SK-N-SH (cell line): ENCODE measurements around the gene RASIP1. TPM values are rescaled to one million over a fixed set of nuclear protein-coding genes. Genes with fewer than 3 reads are reported as not detected.

Source experiments
- CTCF ChIA-PET: fragments of 300-600, 350-600 bp; formaldehyde crosslinking; extraction: SDS; loops from one replicate; lab custom pipeline; 2021; lab: Yijun Ruan, JAX
- POLR2A ChIA-PET: fragments of 350-600 bp; sonication (Branson Sonifier 250); formaldehyde crosslinking; extraction: SDS; loops from one replicate; lab custom pipeline; 2020; ENCODE audit warnings: antibody characterized with exemption, inconsistent platforms; lab: Yijun Ruan, JAX
- DNase-seq: peaks from one replicate; pipeline ENCODE4 v3.0.0; 2012
- H2AFZ ChIP-seq: fragments of 200-600 bp; sonication (generic); 2 replicates; pipeline ENCODE4 v1.8.1; 2016; ENCODE audit warnings: antibody characterized with exemption, mild to moderate bottlenecking, low read depth
- H3F3A ChIP-seq: fragments of 200-600 bp; sonication (generic); replicated peaks from 2 replicates; pipeline ENCODE3; 2016; ENCODE audit warnings: antibody characterized with exemption, mild to moderate bottlenecking; ENCODE audit not compliant: insufficient read depth
- H3K27ac ChIP-seq, 2 experiments: fragments of 200-500 bp in 1 of 2; fragments of 200-600 bp in 1 of 2; sonication (Bioruptor generic) in 1 of 2; sonication (generic), shearing (Covaris generic) in 1 of 2; 2 replicates each; pipeline versions ENCODE4 v1.5.1 to v1.6.1; 2014 to 2016; ENCODE audit warnings: low read depth in 2 of 2, inconsistent platforms in 1 of 2, low read length in 1 of 2, mild to moderate bottlenecking in 1 of 2, mixed read lengths in 1 of 2
- H3K27me3 ChIP-seq: fragments of 200-600 bp; sonication (generic), shearing (Covaris generic); 2 replicates; pipeline ENCODE4 v1.6.1; 2016; ENCODE audit warnings: mixed run types; ENCODE audit not compliant: insufficient read depth
- H3K36me3 ChIP-seq, 2 experiments: fragments of 200-500 bp in 1 of 2; fragments of 200-600 bp in 1 of 2; sonication (Bioruptor generic) in 1 of 2; sonication (generic) in 1 of 2; replicated peaks in 1 of 2; 2 replicates each; pipeline versions ENCODE3 to v1.5.1; 2014 to 2016; ENCODE audit warnings: low read length in 1 of 2, mild to moderate bottlenecking in 1 of 2; ENCODE audit not compliant: insufficient read depth in 2 of 2, control insufficient read depth in 1 of 2
- H3K4me1 ChIP-seq, 2 experiments: fragments of 200-500 bp in 1 of 2; fragments of 200-600 bp in 1 of 2; sonication (Bioruptor generic) in 1 of 2; sonication (generic), shearing (Covaris generic) in 1 of 2; 2 replicates each; pipeline versions ENCODE4 v1.5.1 to v1.6.1; 2014 to 2016; ENCODE audit warnings: low read depth in 1 of 2, low read length in 1 of 2, mixed run types in 1 of 2; ENCODE audit not compliant: insufficient read depth in 2 of 2, control insufficient read depth in 1 of 2
- H3K4me2 ChIP-seq: fragments of 200-600 bp; sonication (generic), shearing (Covaris generic); 2 replicates; pipeline ENCODE4 v1.6.1; 2017; ENCODE audit warnings: mixed run types
- H3K4me3 ChIP-seq, 2 experiments: fragments of 200-500 bp in 1 of 2; fragments of 200-600 bp in 1 of 2; sonication (Bioruptor generic) in 1 of 2; sonication (generic), shearing (Covaris generic) in 1 of 2; 2 replicates each; pipeline versions ENCODE4 v1.5.1 to v1.8.1; 2014 to 2016; ENCODE audit warnings: low read depth in 2 of 2, inconsistent platforms in 1 of 2, low read length in 1 of 2, mild to moderate bottlenecking in 1 of 2, mixed read lengths in 1 of 2, moderate library complexity in 1 of 2
- H3K79me2 ChIP-seq: fragments of 200-600 bp; sonication (generic); 2 replicates; pipeline ENCODE4 v1.8.1; 2017; ENCODE audit warnings: mild to moderate bottlenecking; ENCODE audit not compliant: insufficient read depth
- H3K9ac ChIP-seq: fragments of 200-600 bp; sonication (generic); 2 replicates; pipeline ENCODE4 v1.6.1; 2017; ENCODE audit warnings: mixed run types
- H3K9me2 ChIP-seq: fragments of 200-600 bp; sonication (generic); 2 replicates; pipeline ENCODE4 v1.6.1; 2017; ENCODE audit warnings: mixed run types
- H3K9me3 ChIP-seq: fragments of 200-600 bp; sonication (generic); 2 replicates; pipeline ENCODE4 v1.6.1; 2017; ENCODE audit warnings: mixed run types, mild to moderate bottlenecking, moderate library complexity
- H4K20me1 ChIP-seq: fragments of 200-600 bp; sonication (generic); 2 replicates; pipeline ENCODE4 v1.6.1; 2017; ENCODE audit warnings: mild to moderate bottlenecking, mixed run types; ENCODE audit not compliant: insufficient read depth
- EP300 ChIP-seq, 2 experiments: IDR thresholded peaks; 2 replicates each; pipeline versions ENCODE4 v1.4.0 to v1.6.1; 2012; ENCODE audit warnings: borderline replicate concordance in 1 of 2, low read depth in 1 of 2, low read length in 1 of 2
- FOXJ3 ChIP-seq: sonication (generic); formaldehyde crosslinking; IDR thresholded peaks from 2 replicates; pipeline ENCODE4 v1.5.1; 2020; ENCODE audit warnings: mild to moderate bottlenecking, missing genetic modification reagents
- FOXM1 ChIP-seq: IDR thresholded peaks from 2 replicates; pipeline ENCODE4 v1.4.0; 2012; ENCODE audit warnings: low read depth, mild to moderate bottlenecking
- JUND ChIP-seq: IDR thresholded peaks from 2 replicates; pipeline ENCODE4 v1.4.0; 2012
- NRF1 ChIP-seq: IDR thresholded peaks from 2 replicates; pipeline ENCODE4 v1.6.1; 2012; ENCODE audit warnings: low read depth, mild to moderate bottlenecking, low read length
- POLR2AphosphoS5 ChIP-seq: IDR thresholded peaks from 2 replicates; pipeline ENCODE4 v1.6.1; 2012; ENCODE audit warnings: low read depth, low read length
- RCOR1 ChIP-seq: fragments of 150-350 bp; IDR thresholded peaks from 2 replicates; pipeline ENCODE4 v1.6.1; 2017; ENCODE audit warnings: antibody characterized with exemption, low read length
- RXRA ChIP-seq: IDR thresholded peaks from 2 replicates; pipeline ENCODE4 v1.4.0; 2012; ENCODE audit warnings: low read depth, mild to moderate bottlenecking, borderline replicate concordance
- TAF1 ChIP-seq: IDR thresholded peaks from 2 replicates; pipeline ENCODE4 v1.6.1; 2012; ENCODE audit warnings: low read depth, mild to moderate bottlenecking, low read length, moderate library complexity, borderline replicate concordance
- TEAD4 ChIP-seq: IDR thresholded peaks from 2 replicates; pipeline ENCODE4 v1.4.0; 2012; ENCODE audit warnings: mild to moderate bottlenecking, borderline replicate concordance; ENCODE audit not compliant: insufficient read depth
- USF2 ChIP-seq: fragments of 150-350 bp; IDR thresholded peaks from 2 replicates; pipeline ENCODE4 v1.6.1; 2017; ENCODE audit warnings: antibody characterized with exemption, low read length, low read depth, borderline replicate concordance
- WGBS: methylation state at CpG from one replicate; pipeline ENCODE4 v1.1.6; 2017; ENCODE audit warnings: low lambda C conversion rate; 5-methylcytosine and 5-hydroxymethylcytosine counted together
- polyA plus RNA-seq, 3 experiments: library from polyadenylated mRNA; depleted of rRNA; stranded (reverse); fragments of >200 nt; gene quantifications; 2 replicates each; pipeline ENCODE4 v1.2.3, GENCODE V29; 2012
- TF ChIP-seq, protein P1 (sequence below): fragments of 200-600 bp; sonication (generic); IDR thresholded peaks from 2 replicates; pipeline ENCODE4 v1.6.1; 2017; ENCODE audit warnings: antibody characterized with exemption, mild to moderate bottlenecking, moderate library complexity
- TF ChIP-seq, protein P2 (sequence below): IDR thresholded peaks from 2 replicates; pipeline ENCODE4 v1.4.0; 2012; ENCODE audit warnings: low read depth, borderline replicate concordance

RASIP1 gene
- polyA plus RNA-seq, 1 of the 3 experiments (the other 2 are of a cell fraction), result 0.41 TPM

DNA sequence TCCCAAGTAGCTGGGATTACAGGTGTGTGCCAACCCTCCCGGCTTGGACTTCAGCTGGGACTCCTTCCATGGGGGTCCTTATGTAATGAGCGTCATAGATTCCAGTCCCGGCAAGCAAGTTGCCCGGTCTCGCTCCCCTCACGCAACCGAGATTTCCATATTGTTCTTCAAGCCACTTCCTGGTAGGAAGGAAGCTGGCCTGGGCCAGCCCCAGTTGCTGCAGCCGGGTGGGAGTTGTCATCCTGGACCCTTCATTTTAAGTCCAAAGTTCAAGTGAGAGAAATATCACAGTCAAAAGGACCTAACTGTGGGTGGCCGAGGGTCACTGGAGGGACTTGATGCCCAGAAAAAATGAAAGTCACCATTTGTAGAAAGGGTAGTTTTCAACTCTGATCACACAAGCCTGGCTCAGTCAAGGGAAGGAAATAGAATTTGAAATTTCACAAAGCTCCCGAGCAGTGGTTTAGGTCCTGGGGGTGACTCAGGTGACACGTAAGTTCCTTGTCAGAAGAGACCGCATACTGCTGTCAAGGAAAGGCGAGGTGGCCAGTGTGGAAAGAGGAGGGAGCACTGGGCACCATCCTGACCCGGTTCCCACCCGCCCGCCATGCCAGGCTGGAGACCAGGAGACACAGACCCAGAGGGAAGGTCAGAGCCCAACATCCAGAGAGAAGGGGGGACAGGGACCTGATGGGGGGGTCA is 20.2 kb upstream of the RASIP1 start:
- 61% methylated on average over 15 of the region's 16 CpGs for WGBS
- H3K27me3 ChIP-seq, result peaks cover 34% of the 10 kb centered on the region
- CTCF ChIA-PET, result interaction anchor here (0.6 to 1.2 kb wide), 3 partner anchors 35 to 81 kb away, joined by 3 read pairs; no protein-coding TSS in a partner anchor
- no peak for DNase-seq
- H3K27ac ChIP-seq, result no peak overlapping the region
- no peaks in the 10 kb centered on the region for H3F3A ChIP-seq
- TF ChIP-seq USF2 (no peak), TAF1 (no peak), POLR2AphosphoS5 (no peak), RXRA (no peak), EP300 (IDR thresholded peaks at IDR 0.05; ENCODE audit: borderline replicate concordance in 1 of 2, low read depth in 1 of 2, low read length in 1 of 2) (no peak), FOXJ3 (CRISPR knock-in tag) (no peak), RCOR1 (no peak), JUND (no peak), NRF1 (no peak), TEAD4 (no peak), FOXM1 (no peak)
- TF ChIP-seq, protein P1, sequence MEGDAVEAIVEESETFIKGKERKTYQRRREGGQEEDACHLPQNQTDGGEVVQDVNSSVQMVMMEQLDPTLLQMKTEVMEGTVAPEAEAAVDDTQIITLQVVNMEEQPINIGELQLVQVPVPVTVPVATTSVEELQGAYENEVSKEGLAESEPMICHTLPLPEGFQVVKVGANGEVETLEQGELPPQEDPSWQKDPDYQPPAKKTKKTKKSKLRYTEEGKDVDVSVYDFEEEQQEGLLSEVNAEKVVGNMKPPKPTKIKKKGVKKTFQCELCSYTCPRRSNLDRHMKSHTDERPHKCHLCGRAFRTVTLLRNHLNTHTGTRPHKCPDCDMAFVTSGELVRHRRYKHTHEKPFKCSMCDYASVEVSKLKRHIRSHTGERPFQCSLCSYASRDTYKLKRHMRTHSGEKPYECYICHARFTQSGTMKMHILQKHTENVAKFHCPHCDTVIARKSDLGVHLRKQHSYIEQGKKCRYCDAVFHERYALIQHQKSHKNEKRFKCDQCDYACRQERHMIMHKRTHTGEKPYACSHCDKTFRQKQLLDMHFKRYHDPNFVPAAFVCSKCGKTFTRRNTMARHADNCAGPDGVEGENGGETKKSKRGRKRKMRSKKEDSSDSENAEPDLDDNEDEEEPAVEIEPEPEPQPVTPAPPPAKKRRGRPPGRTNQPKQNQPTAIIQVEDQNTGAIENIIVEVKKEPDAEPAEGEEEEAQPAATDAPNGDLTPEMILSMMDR, result no peak
- TF ChIP-seq, protein P2, sequence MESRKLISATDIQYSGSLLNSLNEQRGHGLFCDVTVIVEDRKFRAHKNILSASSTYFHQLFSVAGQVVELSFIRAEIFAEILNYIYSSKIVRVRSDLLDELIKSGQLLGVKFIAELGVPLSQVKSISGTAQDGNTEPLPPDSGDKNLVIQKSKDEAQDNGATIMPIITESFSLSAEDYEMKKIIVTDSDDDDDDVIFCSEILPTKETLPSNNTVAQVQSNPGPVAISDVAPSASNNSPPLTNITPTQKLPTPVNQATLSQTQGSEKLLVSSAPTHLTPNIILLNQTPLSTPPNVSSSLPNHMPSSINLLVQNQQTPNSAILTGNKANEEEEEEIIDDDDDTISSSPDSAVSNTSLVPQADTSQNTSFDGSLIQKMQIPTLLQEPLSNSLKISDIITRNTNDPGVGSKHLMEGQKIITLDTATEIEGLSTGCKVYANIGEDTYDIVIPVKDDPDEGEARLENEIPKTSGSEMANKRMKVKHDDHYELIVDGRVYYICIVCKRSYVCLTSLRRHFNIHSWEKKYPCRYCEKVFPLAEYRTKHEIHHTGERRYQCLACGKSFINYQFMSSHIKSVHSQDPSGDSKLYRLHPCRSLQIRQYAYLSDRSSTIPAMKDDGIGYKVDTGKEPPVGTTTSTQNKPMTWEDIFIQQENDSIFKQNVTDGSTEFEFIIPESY, result no peak
- H4K20me1 ChIP-seq, result no peaks in the 10 kb centered on the region
- H3K4me1 ChIP-seq, result no peaks in the 10 kb centered on the region
- H3K9ac ChIP-seq, result no peak overlapping the region
- H3K36me3 ChIP-seq, result no peaks in the 10 kb centered on the region
- H3K4me2 ChIP-seq, result no peak overlapping the region
- no peak overlapping the region for H3K4me3 ChIP-seq
- POLR2A ChIA-PET, result interaction anchor here (0.6 kb wide), 1 partner anchor 42 kb away, joined by 3 read pairs; no protein-coding TSS in a partner anchor
- H3K79me2 ChIP-seq, result no peaks in the 10 kb centered on the region
- no peaks in the 10 kb centered on the region for H3K9me2 ChIP-seq
- H2AFZ ChIP-seq, result no peak overlapping the region
- H3K9me3 ChIP-seq, result no peaks in the 10 kb centered on the region
